ENCODE data around the gene GGTA1. TPM values are rescaled to one million over a fixed set of nuclear protein-coding genes. Genes with fewer than 3 reads are reported as not detected.

GGTA1 gene
- total RNA-seq, 1 experiment from 2014 or later: not detected

- DNase-seq: no peak
- Histone ChIP-seq H3K36me3 (replicated peaks; ENCODE audit: control insufficient read depth, insufficient read depth, low read length) (no peaks in the 10 kb centered on the region), H3K4me3 (ENCODE audit: insufficient read depth, low read depth, low read length) (no peak overlapping the region), H3K27me3 (ENCODE audit: control insufficient read depth, insufficient read depth, low read length) (no peaks in the 10 kb centered on the region; the same call in 1 of the 2 replicates)
These were observed 44.0 kb downstream of the GGTA1 start for GRCh38 chr9:121455527-121456239.

GRCh38 chr9:121454972-121455371 lies 44.7 kb downstream of the GGTA1 start:
- no peaks in the 10 kb centered on the region for H3K36me3 ChIP-seq (replicated peaks; ENCODE audit: control insufficient read depth, insufficient read depth, low read length)
- no peak for DNase-seq
- no peaks in the 10 kb centered on the region; the same call in 1 of the 2 replicates for H3K27me3 ChIP-seq (ENCODE audit: control insufficient read depth, insufficient read depth, low read length)
- H3K4me3 ChIP-seq (ENCODE audit: insufficient read depth, low read depth, low read length): no peak overlapping the region

GRCh38 chr9:121453232-121453892 lies 46.3 kb downstream of the GGTA1 start:
- no peaks in the 10 kb centered on the region for H3K36me3 ChIP-seq (replicated peaks; ENCODE audit: control insufficient read depth, insufficient read depth, low read length)
- no peak overlapping the region for H3K4me3 ChIP-seq (ENCODE audit: insufficient read depth, low read depth, low read length)
- no peaks in the 10 kb centered on the region; the same call in 1 of the 2 replicates for H3K27me3 ChIP-seq (ENCODE audit: control insufficient read depth, insufficient read depth, low read length)
- DNase-seq: peak; percentile 19

- no peaks in the 10 kb centered on the region for H3K36me3 ChIP-seq (replicated peaks; ENCODE audit: control insufficient read depth, insufficient read depth, low read length)
- no peak overlapping the region for H3K4me3 ChIP-seq (ENCODE audit: insufficient read depth, low read depth, low read length)
- no peak for DNase-seq
- no peaks in the 10 kb centered on the region; the same call in 1 of the 2 replicates for H3K27me3 ChIP-seq (ENCODE audit: control insufficient read depth, insufficient read depth, low read length)
These were observed 47.6 kb downstream of the GGTA1 start for GRCh38 chr9:121452085-121452484.

- Histone ChIP-seq H3K36me3 (replicated peaks; ENCODE audit: control insufficient read depth, insufficient read depth, low read length) (no peaks in the 10 kb centered on the region), H3K4me3 (ENCODE audit: insufficient read depth, low read depth, low read length) (no peak overlapping the region), H3K27me3 (ENCODE audit: control insufficient read depth, insufficient read depth, low read length) (no peaks in the 10 kb centered on the region; the same call in 1 of the 2 replicates)
- DNase-seq: no peak
These were observed 48.1 kb downstream of the GGTA1 start for GRCh38 chr9:121451586-121451985.

- no peak for DNase-seq
- no peaks in the 10 kb centered on the region; the same call in 1 of the 2 replicates for H3K27me3 ChIP-seq (ENCODE audit: control insufficient read depth, insufficient read depth, low read length)
- H3K4me3 ChIP-seq (ENCODE audit: insufficient read depth, low read depth, low read length): no peak overlapping the region
- H3K36me3 ChIP-seq (replicated peaks; ENCODE audit: control insufficient read depth, insufficient read depth, low read length): no peaks in the 10 kb centered on the region
These were observed 49.4 kb downstream of the GGTA1 start for GRCh38 chr9:121450241-121450640.

GRCh38 chr9:121449786-121450185 lies 49.9 kb downstream of the GGTA1 start:
- Histone ChIP-seq H3K27me3 (ENCODE audit: control insufficient read depth, insufficient read depth, low read length) (no peaks in the 10 kb centered on the region; the same call in 1 of the 2 replicates), H3K36me3 (replicated peaks; ENCODE audit: control insufficient read depth, insufficient read depth, low read length) (no peaks in the 10 kb centered on the region)

GRCh38 chr9:121447321-121447834 lies 52.3 kb downstream of the GGTA1 start:
- Histone ChIP-seq H3K36me3 (replicated peaks; ENCODE audit: control insufficient read depth, insufficient read depth, low read length) (no peaks in the 10 kb centered on the region), H3K4me3 (ENCODE audit: insufficient read depth, low read depth, low read length) (no peak overlapping the region), H3K27me3 (ENCODE audit: control insufficient read depth, insufficient read depth, low read length) (no peaks in the 10 kb centered on the region; the same call in 1 of the 2 replicates)
- DNase-seq: no peak

More at GRCh38 chr9:121449786-121450185, 49.9 kb downstream of the GGTA1 start:
- H3K4me3 ChIP-seq (ENCODE audit: insufficient read depth, low read depth, low read length): no peak overlapping the region
- DNase-seq: no peak

- H3K4me3 ChIP-seq (ENCODE audit: insufficient read depth, low read depth, low read length): no peak overlapping the region
- peaks cover 2% of the 10 kb centered on the region; the same call in 1 of the 2 replicates for H3K27me3 ChIP-seq (ENCODE audit: control insufficient read depth, insufficient read depth, low read length)
- no peaks in the 10 kb centered on the region for H3K36me3 ChIP-seq (replicated peaks; ENCODE audit: control insufficient read depth, insufficient read depth, low read length)
- peak; percentile 27 for DNase-seq
These were observed 53.7 kb downstream of the GGTA1 start for GRCh38 chr9:121445986-121446385.

GRCh38 chr9:121443981-121444380 lies 55.7 kb downstream of the GGTA1 start:
- Histone ChIP-seq H3K27me3 (ENCODE audit: control insufficient read depth, insufficient read depth, low read length) (peaks cover 2% of the 10 kb centered on the region; the same call in 1 of the 2 replicates), H3K36me3 (replicated peaks; ENCODE audit: control insufficient read depth, insufficient read depth, low read length) (no peaks in the 10 kb centered on the region), H3K4me3 (ENCODE audit: insufficient read depth, low read depth, low read length) (no peak overlapping the region)
- no peak for DNase-seq

GRCh38 chr9:121441165-121441564 lies 58.5 kb downstream of the GGTA1 start:
- Histone ChIP-seq H3K4me3 (ENCODE audit: insufficient read depth, low read depth, low read length) (no peak overlapping the region), H3K36me3 (replicated peaks; ENCODE audit: control insufficient read depth, insufficient read depth, low read length) (no peaks in the 10 kb centered on the region), H3K27me3 (ENCODE audit: control insufficient read depth, insufficient read depth, low read length) (peaks cover 2% of the 10 kb centered on the region; the same call in 1 of the 2 replicates)
- no peak for DNase-seq

- Histone ChIP-seq H3K36me3 (replicated peaks; ENCODE audit: control insufficient read depth, insufficient read depth, low read length) (no peaks in the 10 kb centered on the region), H3K4me3 (ENCODE audit: insufficient read depth, low read depth, low read length) (no peak overlapping the region), H3K27me3 (ENCODE audit: control insufficient read depth, insufficient read depth, low read length) (peaks cover 2% of the 10 kb centered on the region; the same call in 1 of the 2 replicates)
- no peak for DNase-seq
These were observed 59.7 kb downstream of the GGTA1 start for GRCh38 chr9:121439711-121440664.

GRCh38 chr9:121439016-121439415 lies 60.6 kb downstream of the GGTA1 start:
- Histone ChIP-seq H3K36me3 (replicated peaks; ENCODE audit: control insufficient read depth, insufficient read depth, low read length) (no peaks in the 10 kb centered on the region), H3K27me3 (ENCODE audit: control insufficient read depth, insufficient read depth, low read length) (peaks cover 2% of the 10 kb centered on the region; the same call in 1 of the 2 replicates), H3K4me3 (ENCODE audit: insufficient read depth, low read depth, low read length) (no peak overlapping the region)
- DNase-seq: no peak

GRCh38 chr9:121437891-121438290 lies 61.8 kb downstream of the GGTA1 start:
- H3K36me3 ChIP-seq (replicated peaks; ENCODE audit: control insufficient read depth, insufficient read depth, low read length): no peaks in the 10 kb centered on the region
- peaks cover 2% of the 10 kb centered on the region; the same call in 1 of the 2 replicates for H3K27me3 ChIP-seq (ENCODE audit: control insufficient read depth, insufficient read depth, low read length)
- no peak for DNase-seq
- H3K4me3 ChIP-seq (ENCODE audit: insufficient read depth, low read depth, low read length): no peak overlapping the region
